Coronary artery (tissue), 2 donors: ENCODE results near the gene HCAR3.
"Not testable (repeated sequence)": the region's sequence is repeated elsewhere in the genome, so short reads cannot be mapped to it uniquely, and the experiment has no call there.

Source experiments
- DNase-seq: peaks from one replicate; pipeline ENCODE4 v3.0.0-alpha.2; 2017; ENCODE audit warnings: low spot score
- H3K27ac ChIP-seq, 2 donors: fragments of 200-600 bp; sonication (generic); one replicate each; pipeline ENCODE4 v1.5.1; 2016 to 2019
- H3K4me3 ChIP-seq: fragments of 200-600 bp; sonication (generic); 2 replicates; pipeline ENCODE4 v1.5.1; 2016; ENCODE audit warnings: mild to moderate bottlenecking, moderate library complexity
- CTCF ChIP-seq: fragments of 200-600 bp; sonication (generic); IDR thresholded peaks from one replicate; pipeline ENCODE4 v1.5.1; 2019; ENCODE audit warnings: antibody characterized with exemption

HCAR3 gene

GRCh38 chr12:122688291-122688690 is 28.3 kb downstream of the HCAR3 start:
- TF ChIP-seq CTCF = no peak

GRCh38 chr12:122687086-122687485 is 29.5 kb downstream of the HCAR3 start:
- no peak for DNase-seq
- H3K27ac ChIP-seq = no peak overlapping the region

More at GRCh38 chr12:122688291-122688690, 28.3 kb downstream of the HCAR3 start:
- Histone ChIP-seq H3K27ac (no peak overlapping the region), H3K4me3 (no peak overlapping the region)
- no peak for DNase-seq

GRCh38 chr12:122686538-122686937 is 30.1 kb downstream of the HCAR3 start:
- Histone ChIP-seq H3K27ac (no peak overlapping the region), H3K4me3 (no peak overlapping the region)
- DNase-seq = no peak
- TF ChIP-seq CTCF = no peak

More at GRCh38 chr12:122687086-122687485, 29.5 kb downstream of the HCAR3 start:
- H3K4me3 ChIP-seq = no peak overlapping the region
- no peak for TF ChIP-seq CTCF

GRCh38 chr12:122684297-122684813 is 32.3 kb downstream of the HCAR3 start:
- Histone ChIP-seq H3K4me3 (no peak overlapping the region), H3K27ac (no peak overlapping the region)
- TF ChIP-seq CTCF = no peak
- DNase-seq = no peak

GRCh38 chr12:122681814-122682213 is 34.8 kb downstream of the HCAR3 start:
- DNase-seq = no peak
- TF ChIP-seq CTCF = no peak
- Histone ChIP-seq H3K27ac (no peak overlapping the region), H3K4me3 (no peak overlapping the region)

- DNase-seq, H3K27ac ChIP-seq, H3K4me3 ChIP-seq: not testable (repeated sequence)
Observed at GRCh38 chr12:122680989-122681388, 35.6 kb downstream of the HCAR3 start.

- H3K27ac ChIP-seq, H3K4me3 ChIP-seq, DNase-seq: not testable (repeated sequence)
Observed at GRCh38 chr12:122676781-122677180, 39.8 kb downstream of the HCAR3 start.

GRCh38 chr12:122676015-122676414 is 40.6 kb downstream of the HCAR3 start:
- not testable (repeated sequence) for H3K4me3 ChIP-seq, H3K27ac ChIP-seq, DNase-seq

GRCh38 chr12:122672515-122672914 is 44.1 kb downstream of the HCAR3 start:
- DNase-seq = no peak
- Histone ChIP-seq H3K27ac (no peak overlapping the region), H3K4me3 (no peak overlapping the region)
- no peak for TF ChIP-seq CTCF
